Measurements from ENCODE around the gene SLC6A13.
"Not testable (repeated sequence)": the region's sequence is repeated elsewhere in the genome, so short reads cannot be mapped to it uniquely, and the experiment has no call there.

Gene SLC6A13

DNA sequence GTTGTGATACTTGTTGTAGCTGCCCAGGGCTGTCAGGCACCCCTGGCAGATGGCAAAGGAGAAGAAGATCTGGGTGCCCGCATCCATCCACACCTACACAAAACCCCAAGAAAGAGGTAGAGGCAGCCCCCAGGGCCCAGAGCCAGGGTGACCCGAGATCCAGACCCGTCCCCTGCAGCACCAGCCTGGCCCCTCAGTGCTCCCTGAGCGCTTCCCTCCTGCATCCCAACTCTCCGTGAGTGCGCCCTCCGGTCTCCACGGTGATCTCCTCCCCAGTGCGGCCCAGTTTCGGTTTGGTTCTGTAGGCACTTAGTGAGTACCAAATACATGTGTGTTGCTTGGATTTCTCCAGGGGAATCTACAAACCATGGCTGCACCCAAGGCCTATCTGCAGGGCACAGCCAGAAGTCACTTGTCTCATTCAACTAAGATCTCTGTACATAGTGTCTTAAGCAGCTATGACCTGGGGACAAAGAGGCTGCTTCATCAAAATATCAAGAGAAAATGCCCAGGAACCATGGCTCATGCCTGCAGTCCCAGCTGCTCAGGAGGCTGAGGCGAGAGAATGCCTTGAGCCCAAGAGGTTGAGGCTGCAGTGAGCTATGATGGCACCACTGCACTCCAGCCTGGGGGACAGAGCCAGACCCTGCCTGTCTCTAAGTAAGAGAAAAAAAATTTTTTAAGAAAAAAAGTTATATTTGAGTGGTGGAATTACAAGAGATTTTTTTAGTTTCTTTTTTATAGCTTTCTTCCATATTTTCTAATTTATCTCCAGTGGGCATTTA is 64.5 kb downstream of the SLC6A13 start:
- DNase-seq (ENCODE audit: low read depth), result no peak

DNA sequence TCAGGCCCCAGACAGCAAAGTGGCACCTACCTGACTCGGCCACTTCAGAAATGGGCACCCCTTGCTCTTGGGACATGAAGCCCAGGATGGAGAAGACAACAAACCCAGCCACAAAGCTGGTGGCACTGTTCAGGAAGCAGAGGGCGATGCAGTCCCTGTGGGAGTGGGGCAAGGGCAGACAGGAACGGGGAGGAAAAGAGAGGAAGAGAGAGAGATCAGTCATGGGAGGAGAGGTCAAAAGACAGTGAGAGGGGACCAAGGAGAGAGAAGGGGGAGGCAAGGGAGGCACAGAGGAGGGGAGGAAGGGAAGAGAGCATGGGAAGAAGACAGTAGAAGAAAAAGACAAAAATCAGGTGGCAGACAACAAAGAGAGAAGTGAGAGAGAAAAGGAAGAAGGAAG is 65.3 kb downstream of the SLC6A13 start:
- no peak for DNase-seq (ENCODE audit: low read depth)

DNA sequence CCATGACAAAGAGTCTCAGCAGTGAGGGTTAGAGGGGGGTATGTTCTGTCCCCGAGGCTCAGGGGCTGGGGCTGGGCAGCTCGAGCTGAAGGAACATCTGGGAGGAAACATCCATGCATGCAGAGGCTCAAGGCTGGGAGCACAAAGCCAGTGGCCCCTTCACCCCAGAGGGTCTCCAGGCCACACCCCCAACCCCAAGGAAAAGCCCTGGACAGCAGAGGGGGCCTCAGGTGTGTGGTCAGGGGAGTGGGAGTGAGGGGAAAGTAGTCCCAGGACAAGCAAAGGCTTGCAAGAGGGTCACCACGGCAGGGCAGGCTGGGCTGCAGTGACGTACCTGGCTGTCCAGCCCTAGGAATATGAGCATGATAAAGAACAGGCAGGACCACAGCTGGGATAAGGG is 66.2 kb downstream of the SLC6A13 start:
- no peak for DNase-seq (ENCODE audit: low read depth)

DNA sequence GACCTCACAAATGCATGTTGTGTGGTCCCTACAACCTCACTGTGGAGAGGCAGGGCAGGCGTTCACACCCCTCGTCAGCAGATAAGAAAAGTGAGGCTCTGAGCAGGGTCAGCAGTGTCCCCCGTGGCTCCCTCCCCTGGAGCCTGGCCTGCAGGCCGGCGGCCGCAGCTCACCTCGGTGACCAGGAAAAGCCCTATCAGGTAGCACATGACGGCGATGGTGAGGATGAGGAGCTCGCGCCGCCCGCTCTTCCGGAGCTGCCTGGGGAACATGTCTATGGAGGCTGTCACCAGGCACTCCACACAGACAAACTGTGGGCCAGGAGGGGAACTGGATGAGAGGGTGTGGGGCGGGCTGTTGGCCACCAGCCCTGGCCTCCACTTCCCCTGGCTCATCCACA is 66.7 kb downstream of the SLC6A13 start:
- DNase-seq (ENCODE audit: low read depth), result no peak

DNA sequence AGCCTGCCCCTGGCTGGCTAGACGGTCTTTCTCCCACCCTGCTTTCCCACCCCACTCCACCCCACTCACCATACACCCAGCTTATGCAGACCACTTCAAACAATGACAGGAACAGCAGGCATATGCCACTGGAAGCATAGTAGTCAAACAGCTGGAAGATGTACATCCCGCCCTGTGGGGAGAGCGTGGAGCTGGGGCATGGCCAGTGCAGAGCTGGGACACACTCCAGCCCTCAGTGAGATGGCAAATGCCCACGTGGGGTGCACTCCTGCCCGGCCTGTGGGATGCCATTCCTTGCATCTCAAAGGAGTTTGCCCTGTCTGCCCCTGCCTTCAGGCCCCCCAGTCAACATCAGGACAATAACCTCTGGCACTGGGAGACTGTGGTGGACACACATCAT is 67.5 kb downstream of the SLC6A13 start:
- DNase-seq (ENCODE audit: low read depth), result no peak

DNA sequence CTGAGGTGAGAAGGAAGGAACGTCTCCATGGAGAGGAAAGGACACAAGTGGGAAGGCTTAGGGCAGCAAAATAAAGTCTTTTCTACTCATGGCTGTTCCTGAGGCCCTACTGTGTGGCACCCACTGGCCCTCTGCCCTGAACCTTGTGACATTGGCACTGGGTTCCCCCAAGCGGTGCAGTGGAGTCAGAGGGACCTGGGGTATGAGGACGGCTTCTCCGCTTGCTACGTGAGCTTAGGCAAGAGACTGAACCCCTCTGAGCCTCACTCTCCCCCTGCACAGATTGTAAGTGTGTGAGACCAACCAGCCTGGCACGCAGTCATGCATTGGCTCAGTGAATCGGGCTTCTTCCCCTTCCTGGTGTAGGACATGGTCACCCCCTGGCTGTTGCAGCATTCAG is 68.4 kb downstream of the SLC6A13 start:
- no peak for DNase-seq (ENCODE audit: low read depth)

DNA sequence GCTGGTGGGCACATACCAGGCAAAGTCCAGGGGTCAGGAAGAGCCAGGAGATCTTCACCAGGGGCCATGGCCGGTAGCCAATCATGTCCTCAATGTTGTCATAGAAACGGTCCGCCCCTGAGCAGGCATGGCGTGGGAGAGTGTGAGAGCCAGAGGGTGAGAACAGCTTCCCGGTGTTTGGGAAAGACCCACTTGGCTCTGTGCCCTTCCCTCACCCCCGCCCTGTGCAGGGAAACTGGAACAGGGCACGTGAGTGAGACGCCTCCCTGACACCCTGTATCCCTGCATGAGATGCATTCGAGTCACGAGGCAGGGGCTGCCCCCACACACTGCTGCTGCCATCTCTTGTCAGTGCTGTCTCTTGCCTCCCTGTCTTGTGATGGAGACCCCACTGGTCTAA is 69.4 kb downstream of the SLC6A13 start:
- DNase-seq (ENCODE audit: low read depth), result no peak

DNA sequence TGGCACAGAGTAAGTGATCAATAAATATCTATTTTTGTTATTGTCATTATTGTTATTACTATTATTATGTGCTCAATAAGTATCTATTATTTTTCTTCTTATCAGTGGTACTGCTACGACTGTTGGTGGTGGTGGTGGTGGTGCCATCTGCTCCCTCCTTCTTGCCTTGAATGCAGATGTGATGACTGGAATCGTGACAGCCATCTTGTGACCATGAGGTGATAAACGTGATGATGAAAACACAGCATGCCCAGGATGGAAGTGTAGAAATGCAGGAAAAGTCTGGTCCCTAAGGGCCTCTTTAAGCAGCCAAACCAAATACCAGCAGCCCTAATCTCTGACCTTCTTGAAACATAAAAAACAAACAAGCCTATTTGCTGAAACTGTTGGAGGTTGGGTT is 71.1 kb downstream of the SLC6A13 start:
- DNase-seq (ENCODE audit: low read depth), result no peak

DNA sequence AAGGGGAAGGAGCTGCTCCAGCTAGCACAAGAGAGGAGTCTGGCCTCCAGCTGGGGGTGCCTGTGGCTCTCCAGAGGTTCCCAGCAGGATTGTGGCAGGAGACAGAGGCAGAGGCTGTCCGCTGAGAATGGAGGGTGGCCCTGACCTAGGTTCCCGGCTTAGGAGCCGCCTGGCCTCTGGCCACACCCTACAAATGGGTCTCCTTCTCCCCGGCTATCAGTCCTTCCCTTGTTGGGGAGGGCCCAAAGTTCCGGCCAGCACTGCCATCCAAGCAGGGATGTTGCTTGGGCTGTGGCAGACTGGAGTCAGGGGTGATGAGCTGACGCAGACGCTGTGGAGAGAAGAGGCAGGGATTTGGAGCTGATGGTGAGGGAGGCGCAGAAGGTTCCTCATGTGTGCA is 71.8 kb downstream of the SLC6A13 start:
- no peak for DNase-seq (ENCODE audit: low read depth)

DNA sequence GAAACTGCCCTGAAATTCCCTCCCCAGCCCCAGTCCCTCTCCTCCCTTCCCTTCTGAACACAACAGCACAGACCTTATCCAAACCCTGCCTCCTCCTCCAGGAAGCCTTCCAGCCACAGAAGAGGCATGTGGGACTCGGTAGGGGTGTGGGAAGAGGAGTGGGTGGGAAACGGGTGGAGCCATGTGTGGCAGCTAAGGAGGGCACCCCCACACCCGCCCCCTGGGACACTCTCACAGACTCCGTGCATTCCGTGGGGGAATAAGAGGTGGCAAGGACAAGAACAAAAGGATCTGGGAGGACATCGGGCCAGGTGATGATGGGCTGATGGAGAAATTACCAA is 73.0 kb downstream of the SLC6A13 start:
- DNase-seq (ENCODE audit: low read depth), result no peak

DNA sequence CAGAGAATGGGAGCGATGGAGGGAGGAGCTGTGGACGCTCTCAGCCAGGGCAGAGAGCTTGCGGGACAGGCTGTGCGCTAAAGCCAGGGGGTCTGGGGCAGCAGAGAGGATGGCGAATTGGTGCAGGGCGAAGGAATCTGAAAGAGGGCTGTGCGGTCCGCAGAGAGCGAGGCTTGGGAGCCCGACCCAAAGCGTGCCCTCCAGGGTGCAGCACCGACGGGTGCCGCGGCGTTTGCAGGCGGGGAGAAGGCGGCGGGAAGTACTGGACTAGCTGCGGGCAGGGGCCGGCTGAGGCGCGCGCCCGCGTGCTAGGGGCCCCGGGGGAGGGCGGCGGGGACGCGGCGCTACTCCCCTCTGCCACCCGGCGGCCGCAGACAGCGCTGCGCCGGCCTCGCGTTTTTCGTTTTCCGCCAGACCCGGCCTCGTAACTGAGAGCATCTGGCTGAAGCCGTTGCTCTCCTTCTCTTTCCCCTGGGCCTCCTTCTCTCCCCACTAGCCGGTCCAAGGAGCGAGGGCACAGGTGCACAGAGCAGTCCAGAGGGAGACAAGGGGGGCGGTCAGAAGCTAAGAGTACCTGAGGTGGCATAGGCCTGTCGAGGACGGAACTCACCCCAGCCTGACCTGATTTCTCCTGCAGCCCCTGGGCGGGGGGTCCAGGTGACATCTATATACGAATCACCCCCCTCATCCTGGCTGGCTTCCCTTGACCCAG is 73.6 kb downstream of the SLC6A13 start:
- no peak for DNase-seq (ENCODE audit: low read depth)

DNA sequence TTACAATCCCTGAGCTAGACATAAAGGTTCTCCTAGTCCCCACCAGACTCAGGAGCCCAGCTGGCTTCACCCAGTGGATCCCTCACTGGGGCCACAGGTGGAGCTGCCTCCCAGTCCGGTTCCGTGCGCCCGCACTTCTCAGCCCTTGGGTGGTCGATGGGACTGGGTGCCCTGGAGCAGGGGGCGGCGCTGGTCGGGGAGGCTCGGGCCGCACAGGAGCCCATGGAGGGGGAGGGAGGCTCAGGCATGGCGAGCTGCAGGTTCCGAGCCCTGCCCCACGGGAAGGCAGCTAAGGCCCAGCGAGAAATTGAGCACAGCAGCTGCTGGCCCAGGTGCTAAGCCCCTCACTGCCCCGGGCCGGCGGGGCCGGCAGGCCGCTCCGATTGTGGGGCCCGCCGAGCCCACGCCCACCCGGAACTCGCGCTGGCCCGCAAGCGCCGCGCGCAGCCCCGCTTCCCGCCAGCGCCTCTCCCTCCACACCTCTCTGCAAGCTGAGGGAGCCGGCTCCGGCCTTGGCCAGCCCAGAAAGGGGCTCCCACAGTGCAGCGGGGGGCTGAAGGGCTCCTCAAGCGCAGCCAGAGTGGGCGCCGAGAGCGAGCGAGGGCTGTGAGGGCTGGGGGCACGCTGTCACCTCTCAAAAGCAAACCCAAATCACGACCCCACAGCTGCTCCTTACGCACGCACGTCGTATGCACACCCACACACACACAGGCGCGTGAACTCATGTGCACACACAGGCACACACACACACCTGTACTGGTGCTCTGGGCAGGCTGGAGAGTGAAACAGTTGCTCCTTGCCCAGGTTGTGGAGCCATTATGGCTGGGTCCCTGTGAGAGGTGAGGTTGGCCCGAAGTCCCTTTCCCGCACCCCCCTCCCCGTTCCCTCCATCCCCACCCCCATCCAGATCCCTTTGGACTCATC is 74.4 kb downstream of the SLC6A13 start:
- not testable (repeated sequence) for DNase-seq (ENCODE audit: low read depth)

DNA sequence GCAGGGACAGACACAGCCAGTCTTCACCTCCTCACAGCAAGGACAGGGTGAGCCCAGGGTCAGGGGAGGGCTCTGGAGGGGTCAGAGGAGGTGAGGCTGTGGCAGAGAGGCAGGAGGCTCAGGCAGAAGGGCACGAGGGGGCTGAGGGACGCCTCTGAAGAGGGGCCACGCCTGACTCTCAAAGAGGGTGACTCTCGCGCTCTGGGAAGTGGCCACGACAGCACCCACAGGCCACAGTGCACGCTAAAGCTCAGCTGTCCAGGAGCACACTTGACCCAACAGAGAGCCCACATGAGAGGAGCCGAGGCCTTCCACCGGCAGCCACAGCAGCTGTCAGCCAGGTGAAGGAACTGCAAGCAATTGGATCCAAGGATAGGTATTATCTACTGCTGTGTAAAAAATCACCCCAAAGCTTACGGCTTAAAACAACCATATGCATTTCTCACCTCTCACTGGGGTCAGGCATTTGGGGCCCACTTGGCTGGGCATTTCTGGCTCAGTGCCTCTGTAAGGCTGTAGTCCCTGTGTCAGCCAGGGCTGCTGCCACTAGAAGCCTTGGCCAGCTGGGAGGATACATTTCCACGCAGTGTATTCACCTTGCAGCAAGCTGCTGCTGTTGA is 76.5 kb downstream of the SLC6A13 start:
- DNase-seq (ENCODE audit: low read depth), result no peak

DNA sequence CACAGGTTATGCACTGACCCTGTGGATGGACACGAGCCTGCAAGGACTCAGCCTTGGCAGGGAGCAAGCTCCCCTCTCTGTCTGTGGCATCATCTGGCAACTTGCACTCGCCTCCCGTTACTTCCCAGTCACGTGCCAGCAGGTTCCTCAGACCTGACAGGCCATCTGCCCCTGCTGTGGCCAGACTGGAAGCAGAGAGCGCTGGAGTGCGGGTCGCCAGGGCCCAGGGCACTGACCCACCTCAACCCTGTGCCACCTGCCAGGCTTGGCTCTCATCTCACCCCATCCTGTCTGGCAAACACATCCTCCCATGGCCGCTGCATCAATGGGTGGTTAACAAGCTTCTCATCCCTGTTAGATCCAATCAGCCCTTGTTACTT is 77.1 kb downstream of the SLC6A13 start:
- DNase-seq (ENCODE audit: low read depth), result no peak

DNA sequence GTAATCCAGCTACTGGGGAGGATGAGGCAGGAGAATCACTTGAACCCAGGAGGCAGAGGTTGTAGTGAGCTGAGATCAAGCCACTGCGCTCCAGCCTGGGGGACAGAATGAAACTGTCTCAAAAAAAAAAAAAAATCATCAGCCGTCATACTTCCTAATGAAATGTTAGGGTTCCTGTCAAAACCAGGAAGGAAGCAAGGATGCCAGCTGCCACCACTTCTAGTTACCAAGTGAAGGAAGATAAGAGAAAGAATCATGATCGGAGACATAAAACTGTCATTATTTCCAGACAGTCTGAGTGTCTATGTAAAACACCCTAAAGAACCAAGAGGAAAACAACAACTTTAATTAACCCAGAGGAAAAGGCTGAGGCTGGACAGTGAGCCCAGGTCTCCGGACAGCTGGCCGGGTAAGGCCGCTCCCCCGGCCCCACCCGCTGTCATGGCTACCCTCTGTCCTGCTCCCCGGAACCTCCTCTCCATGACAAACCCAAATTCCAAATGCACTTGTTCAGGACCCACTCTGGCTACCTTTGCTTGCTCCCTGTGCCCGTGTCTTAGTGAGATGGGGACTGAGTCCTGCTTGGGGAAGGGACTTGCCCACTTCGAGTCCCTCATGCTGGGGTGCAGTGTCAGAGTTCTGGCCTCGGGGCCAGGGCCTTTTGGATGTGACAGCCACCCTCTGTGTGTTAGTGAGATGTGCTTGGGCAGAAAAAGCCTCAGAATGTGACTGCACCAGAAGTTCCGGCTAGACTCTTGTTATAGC is 77.6 kb downstream of the SLC6A13 start:
- DNase-seq (ENCODE audit: low read depth), result no peak

DNA sequence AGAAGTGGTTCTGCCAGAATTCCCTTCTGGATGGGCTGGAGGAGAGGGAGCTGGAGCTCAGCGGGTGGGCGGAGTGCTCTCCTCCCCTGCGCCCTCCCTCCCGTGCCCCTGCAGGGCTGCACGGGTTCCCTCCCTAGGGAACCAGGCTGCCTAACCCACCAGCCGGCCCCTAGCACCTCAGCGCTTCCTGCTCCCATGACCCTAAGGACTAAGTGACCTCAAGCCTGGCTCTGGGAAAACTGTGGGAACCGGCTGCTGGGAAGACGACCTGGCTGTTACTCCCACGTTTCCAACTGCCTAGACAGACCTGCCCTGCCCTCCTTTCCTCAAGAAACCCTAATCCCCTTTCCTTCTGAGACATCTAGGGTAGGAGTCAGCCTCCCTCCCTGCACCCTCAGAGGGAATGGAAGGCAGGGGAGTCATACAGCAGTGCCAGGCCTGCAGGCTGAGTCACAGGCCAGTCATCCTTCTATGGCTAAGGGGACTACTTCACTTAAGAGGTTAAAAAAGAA is 80.2 kb downstream of the SLC6A13 start:
- DNase-seq (ENCODE audit: low read depth), result no peak

DNA sequence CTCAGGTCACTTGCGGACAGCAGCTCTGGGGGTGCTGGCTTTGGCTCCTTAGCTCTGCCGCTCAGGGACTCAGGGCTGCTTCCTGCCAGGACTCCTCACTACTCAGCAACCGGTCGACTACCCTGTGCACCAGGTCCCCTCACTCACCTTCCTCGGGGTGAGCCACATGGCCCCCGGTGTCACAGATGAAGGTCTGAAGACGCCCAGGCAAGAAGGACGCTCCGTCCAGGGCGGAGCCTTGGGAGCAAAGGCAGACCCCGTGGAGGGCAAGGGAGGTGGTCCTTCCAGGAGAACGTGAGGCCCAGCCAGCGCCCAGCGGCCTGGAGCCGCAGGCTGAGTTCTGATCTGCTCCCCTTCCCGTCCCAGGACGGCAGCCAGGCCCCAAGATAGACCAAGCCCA is 80.7 kb downstream of the SLC6A13 start:
- DNase-seq (ENCODE audit: low read depth), result no peak

DNA sequence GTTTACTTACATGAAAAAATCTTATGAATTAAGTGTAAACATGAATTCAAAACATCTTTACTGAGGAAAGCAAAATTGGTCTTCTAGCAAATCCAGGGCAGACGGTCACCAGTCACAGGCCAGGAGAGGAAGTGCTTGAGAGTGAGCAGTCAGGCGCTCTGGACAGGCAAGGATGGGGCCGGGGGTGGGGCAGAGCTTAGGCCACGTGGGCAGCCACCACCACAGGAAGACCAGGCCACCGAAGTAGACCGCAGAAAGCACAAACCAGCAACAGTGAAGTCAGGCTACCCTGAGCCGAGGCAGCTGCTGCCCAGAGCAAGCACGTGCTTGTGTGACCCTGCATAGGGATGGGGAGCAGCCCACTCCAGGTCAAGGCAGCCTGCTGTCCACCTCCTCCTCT is 82.2 kb downstream of the SLC6A13 start:
- DNase-seq (ENCODE audit: low read depth), result no peak

DNA sequence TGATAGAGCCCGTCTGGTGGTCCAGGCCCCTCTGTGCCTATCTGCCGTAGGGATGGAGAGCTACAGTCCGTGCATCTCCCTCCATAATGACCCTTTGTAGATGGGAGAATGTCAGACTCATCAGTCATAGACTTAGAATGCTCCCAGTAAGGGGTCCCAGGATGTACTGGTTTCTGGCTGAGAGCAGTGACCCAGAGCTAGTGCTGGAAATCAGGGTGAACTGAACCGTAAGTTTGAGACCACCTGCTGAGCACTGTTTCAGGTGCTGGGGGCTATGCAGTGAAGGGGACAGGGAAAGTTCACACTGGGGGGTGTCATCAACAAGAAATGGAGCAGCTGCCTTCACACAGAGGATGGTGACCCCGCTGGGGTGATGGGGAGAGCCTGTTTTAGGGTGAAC is 82.8 kb downstream of the SLC6A13 start:
- no peak for DNase-seq (ENCODE audit: low read depth)

DNA sequence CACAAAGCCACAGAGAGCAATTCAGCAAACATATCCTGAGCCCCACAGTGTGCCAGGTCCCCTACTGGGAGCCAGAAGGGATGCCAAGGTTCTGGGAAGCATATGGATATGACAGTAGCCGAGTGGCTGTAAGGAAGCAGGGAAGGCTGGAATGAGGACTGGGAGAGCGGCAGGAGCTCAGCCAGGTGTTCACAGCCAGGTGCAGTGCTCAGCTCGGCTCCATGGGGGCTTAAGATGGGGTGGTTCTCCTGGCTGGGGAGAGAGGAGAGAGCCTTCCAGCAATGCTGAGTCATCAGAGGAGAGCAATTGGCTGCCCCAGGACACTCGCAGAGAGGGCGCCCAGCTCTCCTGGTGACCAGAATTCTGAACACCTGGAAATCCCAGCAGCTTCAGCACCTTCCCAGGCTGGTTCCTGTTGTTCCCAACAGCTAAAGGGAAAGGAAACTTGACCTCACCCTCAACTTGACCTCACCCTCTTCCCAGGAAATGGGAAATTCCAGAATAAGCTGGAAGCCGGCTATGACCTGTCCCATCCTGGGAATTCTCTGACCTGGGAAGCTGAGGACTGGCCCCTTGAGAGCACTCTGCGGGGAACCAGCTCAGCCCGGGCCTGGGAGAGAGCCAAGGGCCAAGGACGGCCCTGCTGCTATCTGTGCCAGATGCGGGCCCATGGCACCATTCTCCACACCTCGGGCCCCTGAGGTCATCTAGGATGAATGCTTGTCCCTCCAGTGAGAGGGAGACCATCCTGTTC is 83.3 kb downstream of the SLC6A13 start:
- no peak for DNase-seq (ENCODE audit: low read depth)

DNA sequence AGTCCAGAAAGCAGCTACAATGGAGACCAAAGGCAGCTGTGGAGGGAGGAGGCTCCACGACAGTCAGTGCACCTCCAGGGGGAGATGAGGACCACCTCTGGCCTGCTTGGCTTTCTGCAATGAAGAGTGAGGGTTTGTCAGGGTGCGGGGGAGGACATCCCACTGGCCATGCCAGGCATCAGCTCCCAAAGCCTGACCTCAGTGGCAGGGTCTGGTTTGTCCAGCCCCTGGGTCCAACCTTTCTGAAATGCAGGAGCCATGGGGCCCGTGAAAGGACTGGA is 83.9 kb downstream of the SLC6A13 start:
- no peak for DNase-seq (ENCODE audit: low read depth)
